Panc1 (cell line): ENCODE results near the gene B9D2. TPM values are rescaled to one million over a fixed set of nuclear protein-coding genes. Genes with fewer than 3 reads are reported as not detected.

Experiments used
- ATAC-seq: fragments of 200-7000 bp; cut with Tn5 transposase; 2 replicates; pipeline ENCODE4 v1.9.1; 2020; ENCODE audit warnings: mild to moderate bottlenecking, moderate library complexity
- BruUV-seq: library from RNA; stranded (reverse); fragments of 400-500 nt; replicated peaks from 2 replicates; lab custom pipeline; 2021; lab: Mats Ljungman, UMichigan
- CTCF ChIA-PET: fragments of 300-600 bp; sonication (Branson Sonifier 250); formaldehyde crosslinking; loops from one replicate; lab custom pipeline; 2022; ENCODE audit warnings: antibody characterized with exemption; lab: Charles Lee
- POLR2A ChIA-PET: fragments of 300-600 bp; sonication (Branson Sonifier 250); formaldehyde crosslinking; loops from one replicate; lab custom pipeline; 2022; ENCODE audit warnings: antibody characterized with exemption; lab: Charles Lee
- DNase-seq: peaks from one replicate; pipeline ENCODE4 v3.0.0-alpha.2; 2010; ENCODE audit warnings: low read depth, low spot score
- H3K27ac ChIP-seq: 2 replicates; pipeline ENCODE4 v1.5.1; 2011; ENCODE audit warnings: mild to moderate bottlenecking, low read length, inconsistent platforms
- H3K27me3 ChIP-seq: fragments of 200-500 bp; sonication (Bioruptor generic); 2 replicates; pipeline ENCODE4 v1.6.0; 2014; ENCODE audit warnings: low read length, inconsistent platforms; ENCODE audit not compliant: control insufficient read depth, insufficient read depth
- H3K36me3 ChIP-seq: fragments of 200-500 bp; sonication (Bioruptor generic); 2 replicates; pipeline ENCODE4 v1.5.1; 2014; ENCODE audit warnings: inconsistent platforms, mild to moderate bottlenecking, low read length, moderate library complexity; ENCODE audit not compliant: control insufficient read depth, insufficient read depth
- H3K4me1 ChIP-seq: 2 replicates; pipeline ENCODE4 v1.5.1; 2011; ENCODE audit warnings: inconsistent platforms, mild to moderate bottlenecking, low read length, moderate library complexity; ENCODE audit not compliant: control insufficient read depth, insufficient read depth
- H3K4me3 ChIP-seq, 2 experiments: 2 replicates each; pipeline ENCODE4 v1.5.1; 2011 to 2012; ENCODE audit warnings: low read depth in 2 of 2, low read length in 2 of 2, mild to moderate bottlenecking in 2 of 2, inconsistent platforms in 1 of 2, moderate library complexity in 1 of 2
- H3K9me3 ChIP-seq: fragments of 200-500 bp; sonication (Bioruptor generic); 2 replicates; pipeline ENCODE4 v1.5.1; 2014; ENCODE audit warnings: low read depth, mild to moderate bottlenecking, inconsistent platforms, low read length, moderate library complexity; ENCODE audit not compliant: control insufficient read depth, insufficient read depth
- POLR2AphosphoS5 ChIP-seq: IDR thresholded peaks from 2 replicates; pipeline ENCODE4 v1.6.1; 2012; ENCODE audit warnings: mild to moderate bottlenecking, low read depth, low read length, moderate library complexity
- SIN3A ChIP-seq: IDR thresholded peaks from 2 replicates; pipeline ENCODE4 v1.6.1; 2012; ENCODE audit warnings: low read depth, mild to moderate bottlenecking, low read length, moderate library complexity, borderline replicate concordance; ENCODE audit not compliant: insufficient read depth
- TCF7L2 ChIP-seq: IDR thresholded peaks from 2 replicates; pipeline ENCODE4 v1.6.1; 2011; ENCODE audit warnings: mild to moderate bottlenecking, low read depth, low read length, inconsistent platforms
- in situ Hi-C: cut with HindIII; loops from 2 replicates; pipeline ENCODE4 v1.10.0; 2016; ENCODE audit warnings: low sequenced_read_pairs, low pct_unique_long_range_greater_than_20kb
- intact Hi-C: fragments of 100-400 bp; cut with micrococcal nuclease; formaldehyde crosslinking; loops from one replicate; pipeline ENCODE4 v1.10.0; 2022; ENCODE audit not compliant: unreplicated experiment
- total RNA-seq: library from RNA; stranded (reverse); gene quantifications from one replicate; pipeline ENCODE4 v1.2.1, GENCODE V29; 2021; ENCODE audit not compliant: unreplicated experiment
- TF ChIP-seq, protein P1 (sequence below): fragments of 450-650 bp; IDR thresholded peaks from 2 replicates; pipeline ENCODE4 v1.5.1; 2017; ENCODE audit warnings: mild to moderate bottlenecking
- TF ChIP-seq, protein P2 (sequence below), 2 experiments: IDR thresholded peaks; 2 replicates each; pipeline ENCODE4 v1.6.1; 2011 to 2012; ENCODE audit warnings: low read depth in 2 of 2, control low read depth in 1 of 2, low read length in 1 of 2, mild to moderate bottlenecking in 1 of 2, moderate library complexity in 1 of 2; ENCODE audit not compliant: insufficient read depth in 1 of 2

B9D2 gene
- total RNA-seq, 1 experiment from 2014 or later, result 7.1 TPM

DNA sequence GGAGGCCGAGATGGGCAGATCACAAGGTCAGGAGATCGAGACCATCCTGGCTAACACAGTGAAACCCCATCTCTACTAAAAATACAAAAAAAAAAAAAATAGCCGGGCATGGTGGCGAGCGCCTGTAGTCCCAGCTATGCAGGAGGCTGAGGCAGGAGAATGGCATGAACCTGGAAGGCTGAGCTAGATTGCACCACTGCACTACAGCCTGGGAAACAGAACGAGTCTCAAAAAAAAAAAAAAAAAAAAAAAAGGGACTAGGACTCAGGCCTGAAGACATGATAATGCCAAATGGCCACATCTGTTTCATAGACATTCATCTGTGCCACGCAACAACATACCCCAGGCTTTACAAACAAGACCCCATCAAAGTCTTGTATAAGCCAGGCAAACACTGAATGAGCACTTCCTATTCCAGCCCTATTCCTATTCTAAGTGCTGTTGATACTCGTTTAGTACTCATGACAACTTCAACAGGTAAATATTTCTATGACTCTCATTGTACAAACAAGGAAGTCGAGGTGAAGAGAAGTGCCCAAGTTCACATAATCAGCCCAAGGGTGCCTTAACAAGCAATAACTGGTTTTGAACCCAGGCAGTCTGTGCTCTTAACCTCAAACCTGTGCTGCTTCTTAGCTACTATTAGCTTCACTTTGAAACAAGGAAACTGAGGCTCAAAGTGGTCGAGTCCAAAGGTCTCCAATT lies 1.7 kb downstream of the B9D2 start:
- no peak for DNase-seq
- CTCF ChIA-PET, result no interaction called here
- TF ChIP-seq TCF7L2, result no peak
- intact Hi-C loops (no loop called here), in situ Hi-C loops (no loop called here)
- Histone ChIP-seq H3K4me3 (no peak overlapping the region), H3K36me3 (no peaks in the 10 kb centered on the region), H3K27me3 (no peaks in the 10 kb centered on the region), H3K27ac (no peak overlapping the region), H3K9me3 (no peaks in the 10 kb centered on the region), H3K4me1 (peaks cover 3% of the 10 kb centered on the region)
- ATAC-seq, result no peak
- POLR2A ChIA-PET, result no interaction called here
- no TSS peak for BruUV-seq

DNA sequence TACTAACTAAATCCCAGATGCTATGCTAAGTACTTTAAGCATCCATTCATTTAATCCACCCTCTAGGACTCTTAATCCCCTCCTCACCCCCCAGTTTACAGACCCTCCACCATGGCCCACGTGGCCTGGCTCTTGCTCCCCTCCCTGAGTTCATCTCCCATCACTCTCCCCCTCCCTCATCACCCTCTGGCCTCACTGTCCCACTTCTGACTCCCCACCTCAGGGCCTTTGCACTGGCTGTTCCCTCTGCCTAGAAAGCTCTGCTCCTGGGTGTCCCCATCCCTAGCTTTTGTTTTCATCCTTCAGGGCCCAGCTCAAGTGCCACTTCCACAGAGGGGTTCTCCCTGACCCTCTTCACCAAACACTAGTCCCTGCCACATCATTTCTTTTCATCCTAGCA lies 4.2 kb downstream of the B9D2 start:
- ChIA-PET POLR2A (no interaction called here), CTCF (no interaction called here)
- no peak for DNase-seq
- Histone ChIP-seq H3K4me1 (peaks cover 3% of the 10 kb centered on the region), H3K27ac (no peak overlapping the region), H3K27me3 (no peaks in the 10 kb centered on the region), H3K4me3 (no peak overlapping the region), H3K36me3 (no peaks in the 10 kb centered on the region), H3K9me3 (no peaks in the 10 kb centered on the region)
- intact Hi-C loops, result no loop called here
- in situ Hi-C loops, result no loop called here
- TF ChIP-seq SIN3A, result no peak
- TF ChIP-seq, protein P1, sequence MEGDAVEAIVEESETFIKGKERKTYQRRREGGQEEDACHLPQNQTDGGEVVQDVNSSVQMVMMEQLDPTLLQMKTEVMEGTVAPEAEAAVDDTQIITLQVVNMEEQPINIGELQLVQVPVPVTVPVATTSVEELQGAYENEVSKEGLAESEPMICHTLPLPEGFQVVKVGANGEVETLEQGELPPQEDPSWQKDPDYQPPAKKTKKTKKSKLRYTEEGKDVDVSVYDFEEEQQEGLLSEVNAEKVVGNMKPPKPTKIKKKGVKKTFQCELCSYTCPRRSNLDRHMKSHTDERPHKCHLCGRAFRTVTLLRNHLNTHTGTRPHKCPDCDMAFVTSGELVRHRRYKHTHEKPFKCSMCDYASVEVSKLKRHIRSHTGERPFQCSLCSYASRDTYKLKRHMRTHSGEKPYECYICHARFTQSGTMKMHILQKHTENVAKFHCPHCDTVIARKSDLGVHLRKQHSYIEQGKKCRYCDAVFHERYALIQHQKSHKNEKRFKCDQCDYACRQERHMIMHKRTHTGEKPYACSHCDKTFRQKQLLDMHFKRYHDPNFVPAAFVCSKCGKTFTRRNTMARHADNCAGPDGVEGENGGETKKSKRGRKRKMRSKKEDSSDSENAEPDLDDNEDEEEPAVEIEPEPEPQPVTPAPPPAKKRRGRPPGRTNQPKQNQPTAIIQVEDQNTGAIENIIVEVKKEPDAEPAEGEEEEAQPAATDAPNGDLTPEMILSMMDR, result no peak
- TF ChIP-seq, protein P2, sequence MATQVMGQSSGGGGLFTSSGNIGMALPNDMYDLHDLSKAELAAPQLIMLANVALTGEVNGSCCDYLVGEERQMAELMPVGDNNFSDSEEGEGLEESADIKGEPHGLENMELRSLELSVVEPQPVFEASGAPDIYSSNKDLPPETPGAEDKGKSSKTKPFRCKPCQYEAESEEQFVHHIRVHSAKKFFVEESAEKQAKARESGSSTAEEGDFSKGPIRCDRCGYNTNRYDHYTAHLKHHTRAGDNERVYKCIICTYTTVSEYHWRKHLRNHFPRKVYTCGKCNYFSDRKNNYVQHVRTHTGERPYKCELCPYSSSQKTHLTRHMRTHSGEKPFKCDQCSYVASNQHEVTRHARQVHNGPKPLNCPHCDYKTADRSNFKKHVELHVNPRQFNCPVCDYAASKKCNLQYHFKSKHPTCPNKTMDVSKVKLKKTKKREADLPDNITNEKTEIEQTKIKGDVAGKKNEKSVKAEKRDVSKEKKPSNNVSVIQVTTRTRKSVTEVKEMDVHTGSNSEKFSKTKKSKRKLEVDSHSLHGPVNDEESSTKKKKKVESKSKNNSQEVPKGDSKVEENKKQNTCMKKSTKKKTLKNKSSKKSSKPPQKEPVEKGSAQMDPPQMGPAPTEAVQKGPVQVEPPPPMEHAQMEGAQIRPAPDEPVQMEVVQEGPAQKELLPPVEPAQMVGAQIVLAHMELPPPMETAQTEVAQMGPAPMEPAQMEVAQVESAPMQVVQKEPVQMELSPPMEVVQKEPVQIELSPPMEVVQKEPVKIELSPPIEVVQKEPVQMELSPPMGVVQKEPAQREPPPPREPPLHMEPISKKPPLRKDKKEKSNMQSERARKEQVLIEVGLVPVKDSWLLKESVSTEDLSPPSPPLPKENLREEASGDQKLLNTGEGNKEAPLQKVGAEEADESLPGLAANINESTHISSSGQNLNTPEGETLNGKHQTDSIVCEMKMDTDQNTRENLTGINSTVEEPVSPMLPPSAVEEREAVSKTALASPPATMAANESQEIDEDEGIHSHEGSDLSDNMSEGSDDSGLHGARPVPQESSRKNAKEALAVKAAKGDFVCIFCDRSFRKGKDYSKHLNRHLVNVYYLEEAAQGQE (IDR thresholded peaks at IDR 0.05; ENCODE audit: insufficient read depth in 1 of 2, low read depth in 2 of 2, low read length in 1 of 2), result no peak
- no peak for TF ChIP-seq TCF7L2
- no peak for TF ChIP-seq POLR2AphosphoS5
- no peak for ATAC-seq
- BruUV-seq, result no TSS peak

DNA sequence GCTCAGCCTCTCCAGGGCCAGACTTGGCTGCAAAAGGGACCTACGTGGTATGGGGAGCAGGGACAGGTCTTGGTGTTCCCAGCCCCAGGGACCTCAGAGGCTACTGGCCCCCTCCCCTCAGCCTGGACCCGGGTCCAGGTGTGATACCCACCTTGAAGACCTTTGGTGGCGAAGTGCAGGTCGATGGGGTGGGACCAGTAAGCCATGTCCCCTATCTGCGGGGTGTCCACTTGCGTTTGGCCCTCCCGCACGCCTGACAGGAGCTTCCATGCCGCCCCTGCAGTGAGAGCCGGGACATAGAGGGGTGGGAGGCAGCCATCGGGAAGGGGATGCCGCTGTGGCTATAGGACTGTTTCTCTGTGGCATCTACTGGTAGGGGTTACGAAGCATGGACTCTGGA lies 6.2 kb downstream of the B9D2 start:
- intact Hi-C loops, result no loop called here
- Histone ChIP-seq H3K36me3 (no peaks in the 10 kb centered on the region), H3K27me3 (no peaks in the 10 kb centered on the region), H3K4me3 (no peak overlapping the region), H3K27ac (no peak overlapping the region), H3K4me1 (no peaks in the 10 kb centered on the region), H3K9me3 (no peaks in the 10 kb centered on the region)
- ATAC-seq (no peak), DNase-seq (no peak)
- no peak for TF ChIP-seq SIN3A
- TF ChIP-seq, protein P2 (IDR thresholded peaks at IDR 0.05; ENCODE audit: insufficient read depth in 1 of 2, low read depth in 2 of 2, low read length in 1 of 2), result no peak
- TF ChIP-seq TCF7L2, result no peak
- TF ChIP-seq, protein P1, result no peak
- no peak for TF ChIP-seq POLR2AphosphoS5
- in situ Hi-C loops, result no loop called here
- BruUV-seq, result no TSS peak
- ChIA-PET CTCF (no interaction called here), POLR2A (no interaction called here)
